Measurements from ENCODE around the gene DEPDC5.
"Not testable (repeated sequence)": the region's sequence is repeated elsewhere in the genome, so short reads cannot be mapped to it uniquely, and the experiment has no call there.

DEPDC5 gene

DNA sequence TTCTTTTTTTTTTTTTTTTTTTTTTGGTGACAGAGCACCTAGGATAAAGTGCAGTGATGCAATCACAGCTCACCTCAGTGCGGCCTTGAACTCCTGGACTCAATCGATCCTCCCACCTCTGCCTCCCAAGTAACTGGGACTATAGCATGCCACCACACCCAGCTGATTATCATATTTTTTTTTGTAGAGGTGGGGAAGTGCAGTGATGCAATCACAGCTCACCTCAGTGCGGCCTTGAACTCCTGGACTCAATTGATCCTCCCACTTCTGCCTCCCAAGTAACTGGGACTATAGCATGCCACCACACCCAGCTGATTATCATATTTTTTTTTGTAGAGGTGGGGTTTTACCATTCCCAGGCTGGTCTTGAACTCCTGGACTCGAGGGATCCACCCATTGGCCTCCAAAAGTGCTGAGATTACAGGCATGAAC lies 61.6 kb downstream of the DEPDC5 start:
- not testable (repeated sequence) for DNase-seq (ENCODE audit: low spot score)

DNA sequence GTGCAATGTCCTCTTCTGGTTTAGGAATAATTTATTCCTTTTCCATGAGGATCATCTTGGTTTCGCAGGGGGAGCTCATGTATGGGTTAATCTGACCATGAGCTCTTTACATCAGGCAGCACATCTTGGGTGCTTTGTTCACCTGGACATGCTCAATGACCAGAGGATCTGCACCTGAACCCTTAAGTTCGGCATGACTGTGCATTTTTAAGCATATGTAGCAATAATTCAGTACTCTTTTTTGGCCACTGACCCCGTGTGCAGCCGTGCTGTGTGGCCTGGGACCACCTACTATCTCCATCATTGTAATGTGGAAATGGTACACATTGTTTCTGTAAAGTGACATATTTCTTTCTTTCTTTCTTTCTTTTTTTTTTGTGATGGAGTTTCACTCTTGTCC lies 62.9 kb downstream of the DEPDC5 start:
- no peak for DNase-seq (ENCODE audit: low spot score)

DNA sequence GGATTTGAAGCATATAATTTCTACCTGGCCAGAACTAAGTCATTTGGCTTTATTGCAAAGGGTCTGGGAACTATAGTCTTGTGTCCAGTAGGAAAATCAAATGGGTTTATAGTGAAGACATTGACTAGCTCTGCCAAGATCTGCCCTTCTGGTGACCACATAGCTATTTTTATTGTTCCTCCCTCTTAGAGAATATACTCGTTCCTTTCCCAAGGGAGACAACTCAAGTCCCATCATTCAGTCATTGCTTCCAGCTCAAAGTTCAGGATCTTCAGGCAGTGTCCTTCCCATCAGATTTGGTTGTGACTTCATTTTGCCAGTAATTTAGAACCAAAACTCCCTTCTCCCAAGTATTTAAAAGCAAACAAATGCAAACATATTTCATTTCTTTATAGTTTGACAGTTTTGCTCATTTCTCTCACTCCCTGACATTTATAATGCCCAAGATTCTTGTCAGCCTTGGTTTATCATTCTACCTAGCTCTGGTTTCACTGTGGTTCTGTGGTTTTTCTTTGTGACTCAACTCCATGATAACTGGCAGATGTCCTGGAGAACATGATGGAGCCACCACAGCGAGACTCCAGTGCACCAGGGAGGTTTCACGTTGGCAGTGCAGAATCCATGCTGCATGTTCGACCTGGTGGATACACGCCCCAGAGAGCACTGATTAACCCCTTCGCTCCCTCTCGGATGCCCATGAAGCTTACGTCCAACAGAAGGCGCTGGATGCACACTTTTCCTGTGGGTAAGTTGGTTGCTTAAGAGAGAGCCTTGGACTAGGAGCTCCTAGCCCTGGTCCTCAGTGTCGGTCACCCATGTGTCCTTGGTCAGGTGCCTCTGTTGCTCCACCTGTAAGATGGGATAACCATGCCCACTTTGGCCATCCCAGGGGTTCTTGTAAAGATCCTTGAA lies 64.9 kb downstream of the DEPDC5 start:
- DNase-seq (ENCODE audit: low spot score): no peak

DNA sequence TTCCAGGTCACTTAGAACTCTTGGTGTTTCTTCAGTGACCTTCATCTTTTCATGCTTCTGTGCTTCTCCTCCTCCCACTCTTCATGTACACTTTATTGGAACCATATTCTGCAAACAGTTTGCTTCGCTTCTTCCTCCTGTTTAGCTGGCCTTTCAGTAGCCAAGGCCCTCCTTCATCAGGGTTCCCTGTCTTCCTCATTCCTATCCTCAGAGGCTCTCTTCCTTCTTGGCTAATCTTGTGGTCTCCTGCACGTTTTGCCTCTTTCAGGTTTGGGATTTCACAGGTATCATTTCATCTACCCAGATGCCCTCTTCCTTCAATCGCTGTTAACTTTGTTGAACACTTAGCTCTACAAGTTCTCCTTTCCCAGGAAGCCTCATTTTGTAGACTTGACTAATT lies 66.8 kb downstream of the DEPDC5 start:
- DNase-seq (ENCODE audit: low spot score): no peak

DNA sequence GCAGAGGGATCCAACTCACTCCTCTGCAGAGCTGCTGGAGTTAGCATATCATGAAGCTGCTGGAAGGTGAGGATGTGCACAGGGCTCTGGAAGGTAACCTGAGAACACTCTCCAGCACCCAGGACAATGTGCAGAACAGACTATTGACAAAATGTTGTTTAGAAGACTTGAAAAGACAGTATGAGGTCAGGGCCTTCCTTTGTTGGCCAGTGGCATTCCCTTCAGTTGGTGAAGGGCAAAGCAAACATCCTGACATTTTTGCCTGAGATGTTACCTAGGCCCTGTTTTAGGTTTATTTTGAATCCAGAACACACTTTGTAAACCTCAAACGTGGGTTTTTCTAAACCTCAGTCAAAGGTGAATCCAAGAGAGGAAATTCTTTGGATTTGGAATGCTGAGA lies 67.8 kb downstream of the DEPDC5 start:
- no peak for DNase-seq (ENCODE audit: low spot score)

DNA sequence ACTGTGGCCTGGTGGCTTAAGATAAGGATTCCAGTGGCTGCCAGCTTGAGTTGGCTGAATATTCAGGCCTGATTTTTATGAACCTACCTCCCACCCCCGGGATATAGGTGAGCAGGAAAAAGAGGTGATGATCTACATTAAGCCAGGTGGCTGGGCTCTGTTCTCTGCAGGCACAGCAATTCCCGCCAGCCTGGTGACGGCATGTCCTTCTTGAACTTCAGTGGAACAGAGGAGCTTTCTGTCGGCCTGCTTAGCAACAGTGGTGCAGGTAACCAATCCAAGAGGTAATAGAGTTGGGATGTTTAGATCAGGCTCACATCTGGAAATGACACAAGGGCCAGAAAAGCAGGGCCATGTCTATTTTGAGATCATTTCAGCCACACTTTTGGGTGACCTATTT lies 68.7 kb downstream of the DEPDC5 start:
- DNase-seq (ENCODE audit: low spot score): no peak

DNA sequence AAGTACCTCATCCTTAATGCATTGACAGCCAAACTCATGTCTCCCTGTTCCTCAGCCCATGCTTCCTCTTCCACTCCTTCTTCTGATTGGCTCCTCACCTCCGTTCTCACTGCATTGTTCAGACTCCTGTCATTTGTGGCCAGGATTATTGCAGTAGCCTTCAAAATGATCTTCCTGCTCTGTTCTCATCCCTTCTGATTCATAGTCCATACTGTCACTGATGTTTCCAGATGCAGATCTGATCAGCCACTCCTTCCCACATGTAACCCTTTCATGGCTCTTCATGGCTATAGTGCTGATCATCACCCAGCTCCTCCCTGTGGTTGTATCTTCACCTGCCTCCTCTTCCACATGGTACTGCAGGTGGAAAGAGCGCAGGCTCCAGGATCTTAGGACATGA lies 71.7 kb downstream of the DEPDC5 start:
- no peak for DNase-seq (ENCODE audit: low spot score)

DNA sequence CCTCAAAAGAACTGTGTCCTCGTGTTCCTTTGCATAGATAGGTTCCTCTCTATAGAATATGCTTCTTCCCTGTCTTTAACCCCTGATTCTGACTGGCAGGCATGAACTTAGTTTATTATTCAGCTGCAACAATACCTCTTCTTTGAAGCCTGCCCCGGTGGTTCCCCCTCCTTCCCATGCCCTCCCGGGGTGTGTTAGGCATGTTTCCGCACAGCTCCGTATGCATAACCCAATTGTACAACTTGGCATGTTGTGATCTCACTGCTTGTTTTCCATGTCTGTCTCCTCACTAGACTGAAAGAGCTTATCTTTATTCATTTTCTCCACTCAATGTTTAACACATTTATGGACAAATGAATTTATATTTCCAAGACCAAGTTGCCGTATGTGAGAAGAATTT lies 72.6 kb downstream of the DEPDC5 start:
- DNase-seq (ENCODE audit: low spot score): no peak

DNA sequence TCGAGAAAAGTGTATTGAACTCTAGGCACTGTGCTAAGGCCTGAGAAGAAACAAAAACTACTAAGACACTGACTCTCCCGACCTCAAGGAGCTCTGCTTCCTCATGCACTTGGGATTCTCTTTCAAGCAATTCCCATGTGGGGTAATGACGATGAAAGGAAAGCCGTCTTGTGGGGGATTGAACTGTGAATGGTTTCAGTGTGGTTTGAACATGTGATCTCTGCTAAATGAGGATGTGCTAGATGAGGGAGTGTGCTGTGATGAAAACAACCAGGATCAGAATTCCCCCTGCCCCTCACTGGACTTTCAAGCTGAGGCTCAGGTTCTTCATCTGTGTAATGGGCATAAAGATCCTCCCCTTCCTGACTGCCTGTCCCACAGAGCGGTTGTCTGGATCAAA lies 74.9 kb downstream of the DEPDC5 start:
- no peak for DNase-seq (ENCODE audit: low spot score)

DNA sequence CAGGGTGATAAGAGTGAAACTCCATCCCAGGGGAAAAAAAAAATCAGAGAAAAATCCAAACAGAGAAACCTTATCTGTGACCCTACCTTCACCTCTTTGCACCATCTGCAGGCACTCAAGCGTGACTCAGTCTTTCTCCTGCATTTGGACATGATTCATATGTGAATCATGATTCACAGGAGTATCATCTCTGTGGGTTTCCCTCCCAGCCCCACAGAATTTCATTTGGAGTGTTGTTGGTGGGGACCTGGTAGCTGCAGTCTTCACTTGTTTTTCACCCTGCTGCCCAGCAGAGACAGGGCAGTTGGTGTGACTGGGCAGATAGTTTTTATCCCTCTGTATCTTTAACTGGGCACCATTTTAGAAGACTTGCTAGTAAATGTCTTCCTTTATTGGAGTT lies 75.7 kb downstream of the DEPDC5 start:
- DNase-seq (ENCODE audit: low spot score): peak; percentile 59

DNA sequence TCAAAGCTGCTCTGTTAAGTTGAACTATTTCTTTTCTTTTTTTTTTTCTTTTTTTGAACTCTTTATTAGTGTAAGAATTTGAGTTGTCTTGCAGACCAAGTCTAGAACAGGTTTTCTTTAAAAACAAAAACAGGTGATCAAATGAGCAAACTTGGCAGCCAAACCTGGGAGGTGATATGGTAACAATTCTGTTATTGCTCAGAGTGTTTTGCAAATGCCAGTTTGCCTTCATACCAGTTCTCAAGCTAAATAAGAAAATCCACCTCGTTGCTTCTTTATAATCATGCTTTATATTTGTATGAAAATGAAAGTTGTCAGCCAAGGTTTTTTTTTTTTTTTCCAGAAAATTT lies 76.9 kb downstream of the DEPDC5 start:
- DNase-seq (ENCODE audit: low spot score): no peak

DNA sequence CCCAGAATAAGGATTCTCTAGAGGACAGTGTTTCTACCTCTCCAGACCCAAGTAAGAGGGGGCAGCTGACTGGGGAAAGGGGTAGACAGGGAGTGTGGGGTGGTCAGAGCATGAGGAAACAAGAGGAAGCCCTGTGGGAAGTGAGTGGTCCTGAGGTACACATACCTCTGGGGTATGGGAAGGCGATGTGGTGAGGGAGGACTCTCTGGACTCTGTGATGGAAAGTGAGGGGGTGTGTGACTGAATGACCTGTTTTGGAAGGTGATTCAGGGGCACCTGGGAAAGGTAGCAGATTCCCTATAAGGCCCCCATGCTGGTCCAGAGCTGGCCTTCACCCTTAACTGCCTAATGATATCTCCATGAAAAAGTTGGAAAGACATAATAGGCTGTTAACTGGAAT lies 80.1 kb downstream of the DEPDC5 start:
- no peak for DNase-seq (ENCODE audit: low spot score)

DNA sequence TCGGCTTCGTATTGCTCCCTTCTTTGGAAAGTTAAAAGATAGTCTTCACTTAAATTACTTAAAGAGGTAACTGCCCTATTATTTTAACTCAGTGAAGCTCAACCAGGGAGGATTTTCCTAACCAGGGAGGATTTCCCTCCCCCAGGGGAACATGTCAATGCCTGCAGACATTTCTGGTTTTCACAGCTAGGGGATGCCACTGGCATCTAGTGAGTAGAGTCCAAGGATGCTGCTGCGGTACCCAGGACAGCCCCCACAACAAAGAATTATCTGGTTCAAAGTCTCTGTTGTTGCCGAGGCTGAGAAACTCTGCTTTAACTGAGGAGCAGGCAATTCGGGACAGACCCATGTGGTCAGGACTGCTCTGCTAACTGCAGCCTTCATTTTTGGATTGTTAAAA lies 82.2 kb downstream of the DEPDC5 start:
- DNase-seq (ENCODE audit: low spot score): no peak

DNA sequence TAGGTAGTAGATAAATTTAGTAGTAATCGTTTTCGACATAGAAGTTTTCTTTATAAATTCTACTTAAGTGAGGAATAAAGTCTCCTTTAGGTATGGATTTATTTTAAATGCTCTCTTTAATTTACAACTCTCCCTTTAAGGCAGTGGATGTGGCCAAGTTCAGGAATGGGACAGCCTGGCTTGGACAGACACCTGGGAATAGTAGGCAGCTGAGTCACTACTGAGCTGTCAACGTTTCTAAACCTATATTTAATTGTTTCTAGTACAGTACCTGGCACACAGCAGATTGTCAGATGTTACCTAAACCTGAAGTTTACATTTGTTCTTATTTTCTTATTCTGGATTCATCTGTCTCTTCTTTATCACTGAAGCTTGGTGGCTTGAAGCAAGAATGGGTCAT lies 85.1 kb downstream of the DEPDC5 start:
- DNase-seq (ENCODE audit: low spot score): no peak

DNA sequence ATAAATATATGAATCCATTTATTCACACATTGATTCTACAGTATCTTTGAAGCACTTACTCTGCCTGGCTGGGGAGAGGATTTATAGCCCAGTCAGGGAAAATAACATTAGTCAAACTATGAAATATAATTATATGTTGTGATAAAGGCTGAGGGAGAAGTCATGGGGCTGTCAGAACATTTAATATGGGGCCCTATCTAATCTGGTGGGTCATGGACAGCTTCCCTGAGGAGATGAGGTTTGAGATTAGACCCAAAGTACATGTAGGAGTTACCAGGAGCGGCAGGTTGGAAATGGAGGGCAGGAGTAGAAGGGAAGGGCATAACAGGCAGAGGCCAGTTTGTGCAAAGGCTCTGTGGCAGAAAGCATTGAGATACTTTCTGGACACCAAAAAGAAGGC lies 86.2 kb downstream of the DEPDC5 start:
- no peak for DNase-seq (ENCODE audit: low spot score)

DNA sequence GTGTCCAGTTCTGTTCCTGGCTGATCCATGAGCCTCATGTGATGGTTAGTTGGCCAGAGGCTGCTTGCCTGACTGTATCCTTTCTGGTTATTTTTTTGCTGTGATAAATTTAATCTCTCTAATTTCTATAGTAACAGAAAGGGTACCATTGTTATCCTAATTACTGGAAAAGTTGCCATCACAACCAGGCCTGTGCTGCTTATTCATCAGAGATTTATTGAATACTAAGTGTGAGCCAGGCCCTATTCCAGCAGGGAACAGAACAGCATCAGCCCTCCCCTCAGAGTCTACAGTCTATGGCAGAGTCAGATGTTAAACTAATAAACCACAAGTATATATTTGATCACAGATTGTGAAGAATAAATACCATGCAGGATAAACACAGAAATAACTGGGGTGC lies 86.8 kb downstream of the DEPDC5 start:
- DNase-seq (ENCODE audit: low spot score): no peak

DNA sequence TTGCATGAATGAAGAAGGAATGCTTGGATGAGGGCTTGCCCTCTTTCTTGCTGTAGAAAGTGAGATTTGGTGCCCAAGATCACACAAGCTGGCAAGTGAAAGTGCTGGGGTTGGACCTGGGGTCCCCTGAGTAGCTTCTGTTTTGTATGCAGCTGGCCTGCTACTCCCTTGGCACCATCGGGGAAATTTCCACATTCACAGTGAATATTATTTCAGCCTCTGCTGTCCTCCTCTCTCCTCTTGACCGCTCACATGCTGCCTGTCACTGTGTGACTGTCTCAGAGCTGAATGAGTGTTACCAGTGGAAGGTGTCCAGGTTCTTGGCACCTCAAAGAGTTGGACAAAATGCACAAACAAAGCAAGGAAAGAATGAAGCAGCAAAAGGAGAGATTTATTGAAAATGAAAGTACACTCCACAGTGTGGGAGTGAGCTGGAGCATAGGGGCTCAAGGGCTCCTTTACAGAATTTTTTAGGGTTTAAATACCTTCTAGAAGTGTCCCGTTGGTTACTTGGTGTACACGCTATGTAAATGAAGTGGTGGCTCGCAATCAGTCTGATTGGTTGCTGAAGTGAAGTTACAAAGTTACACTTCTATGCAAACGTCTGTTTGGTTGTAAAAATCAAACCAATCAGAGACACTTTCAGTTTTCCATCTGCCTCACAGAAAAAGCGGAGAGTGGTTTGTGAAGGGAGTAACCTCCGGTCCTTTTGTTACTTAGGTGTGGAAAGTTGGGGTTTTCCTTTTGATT lies 87.4 kb downstream of the DEPDC5 start:
- no peak for DNase-seq (ENCODE audit: low spot score)

DNA sequence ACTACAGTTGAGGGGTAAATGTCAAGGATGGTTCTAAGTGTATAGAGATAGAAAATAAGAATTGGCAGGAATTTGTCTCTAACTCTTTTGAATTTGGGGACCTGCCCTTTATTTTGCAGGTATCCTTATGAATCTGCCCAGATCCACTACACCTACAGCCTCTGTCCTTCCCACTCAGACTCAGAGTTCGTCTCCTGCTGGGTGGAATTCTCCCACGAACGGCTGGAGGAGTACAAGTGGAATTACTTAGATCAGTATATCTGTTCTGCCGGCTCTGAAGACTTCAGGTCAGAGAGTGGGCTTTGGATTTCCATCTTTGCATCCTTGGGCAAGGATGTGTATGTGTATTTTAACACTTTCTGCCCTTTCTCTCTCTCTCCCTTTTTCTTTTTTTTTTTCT lies 89.7 kb downstream of the DEPDC5 start:
- no peak for DNase-seq (ENCODE audit: low spot score)

DNA sequence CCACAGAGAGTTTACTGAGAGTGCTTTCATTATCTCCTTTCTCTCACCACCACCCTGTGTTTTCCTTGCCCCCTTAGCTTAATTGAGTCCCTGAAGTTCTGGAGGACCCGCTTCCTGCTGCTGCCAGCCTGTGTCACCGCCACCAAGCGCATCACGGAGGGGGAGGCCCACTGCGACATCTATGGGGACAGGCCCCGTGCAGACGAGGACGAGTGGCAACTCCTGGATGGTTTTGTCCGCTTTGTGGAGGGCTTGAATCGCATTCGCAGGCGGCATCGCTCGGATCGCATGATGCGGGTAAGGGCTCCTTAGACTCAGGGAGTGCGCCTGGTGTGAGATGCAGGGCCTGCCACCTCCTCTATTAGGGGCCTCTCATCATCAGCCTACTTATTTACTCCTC lies 91.1 kb downstream of the DEPDC5 start:
- no peak for DNase-seq (ENCODE audit: low spot score)

DNA sequence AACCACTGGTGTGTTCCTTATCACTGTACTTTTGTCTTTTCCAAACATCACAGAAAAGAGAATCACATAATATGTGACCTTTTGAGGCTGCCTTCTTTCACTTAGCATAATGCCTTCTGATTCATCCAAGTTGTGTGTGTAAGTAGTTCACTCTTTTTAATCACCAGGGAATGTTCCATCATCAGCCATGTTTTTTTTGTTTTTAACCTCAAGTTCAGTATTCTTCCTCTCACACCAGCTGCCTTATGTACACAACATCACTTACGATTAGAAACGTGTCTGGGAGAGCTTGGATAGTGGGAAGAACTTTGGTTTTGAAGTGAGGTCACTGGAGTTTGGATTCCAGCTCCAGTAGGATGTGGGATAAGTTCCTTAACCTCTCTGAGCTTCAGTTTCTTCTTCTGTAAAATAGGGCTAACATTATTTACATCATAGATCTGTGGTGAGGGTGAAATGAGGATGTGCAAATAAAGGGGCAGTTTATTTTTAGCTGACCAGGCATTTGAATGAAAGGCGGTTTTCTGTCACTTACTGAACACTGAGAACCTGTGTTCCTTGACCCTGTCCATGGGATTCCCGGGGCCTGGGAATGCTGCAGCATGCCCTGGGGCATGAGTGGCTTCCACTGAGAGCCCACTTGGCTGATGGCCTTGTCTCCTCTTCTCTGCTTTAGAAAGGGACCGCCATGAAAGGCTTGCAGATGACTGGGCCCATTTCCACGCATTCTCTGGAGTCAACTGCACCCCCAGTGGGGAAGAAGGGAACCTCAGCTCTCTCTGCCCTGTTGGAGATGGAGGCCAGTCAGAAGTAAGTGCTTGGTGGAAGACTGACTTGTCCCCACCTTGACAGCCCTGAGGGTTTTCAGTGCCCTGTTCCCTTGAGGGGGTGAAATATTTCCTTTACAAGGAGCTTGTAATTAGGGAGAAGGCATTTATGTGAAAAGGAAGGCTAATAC lies 92.6 kb downstream of the DEPDC5 start:
- no peak for DNase-seq (ENCODE audit: low spot score)

DNA sequence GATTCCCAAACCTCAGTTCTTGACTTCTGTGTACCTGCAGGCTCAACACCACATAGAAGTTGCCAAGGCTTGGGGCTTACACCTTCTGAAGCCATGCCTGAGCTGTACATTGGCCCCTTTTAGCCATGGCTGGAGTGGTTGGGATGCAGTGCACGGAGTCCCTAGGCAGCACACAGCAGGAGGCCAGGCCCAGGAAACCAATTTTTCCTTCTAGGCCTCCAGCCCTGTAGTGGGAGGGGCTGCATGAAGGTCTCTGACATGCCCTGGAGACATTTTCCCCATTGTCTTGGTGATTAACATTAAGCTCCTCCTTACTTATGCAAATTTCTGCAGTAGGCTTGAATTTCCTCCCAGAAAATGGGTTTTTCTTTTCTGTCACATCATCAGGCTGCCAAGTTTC lies 94.6 kb downstream of the DEPDC5 start:
- DNase-seq (ENCODE audit: low spot score): no peak

DNA sequence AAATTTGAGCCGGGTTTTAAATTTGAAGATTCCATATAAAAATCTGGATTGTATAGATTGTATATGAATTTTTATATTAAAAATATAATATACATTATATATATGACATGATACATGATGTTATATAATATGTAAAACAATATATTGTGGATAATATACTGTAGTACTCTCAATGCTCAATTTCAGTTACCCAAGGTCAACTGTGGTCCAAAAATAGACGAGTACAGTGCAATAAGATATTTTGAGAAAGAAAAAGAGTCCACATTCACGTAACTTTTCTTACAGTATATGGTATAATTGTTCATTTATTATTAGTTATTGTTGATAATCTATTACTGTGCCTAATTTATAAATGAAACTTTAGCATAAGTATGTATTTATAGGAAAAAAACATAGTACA lies 96.3 kb downstream of the DEPDC5 start:
- DNase-seq (ENCODE audit: low spot score): no peak

Data from LoVo (cell line).